ENCODE measurements around the gene STMND1.

- TF ChIP-seq, protein P1, sequence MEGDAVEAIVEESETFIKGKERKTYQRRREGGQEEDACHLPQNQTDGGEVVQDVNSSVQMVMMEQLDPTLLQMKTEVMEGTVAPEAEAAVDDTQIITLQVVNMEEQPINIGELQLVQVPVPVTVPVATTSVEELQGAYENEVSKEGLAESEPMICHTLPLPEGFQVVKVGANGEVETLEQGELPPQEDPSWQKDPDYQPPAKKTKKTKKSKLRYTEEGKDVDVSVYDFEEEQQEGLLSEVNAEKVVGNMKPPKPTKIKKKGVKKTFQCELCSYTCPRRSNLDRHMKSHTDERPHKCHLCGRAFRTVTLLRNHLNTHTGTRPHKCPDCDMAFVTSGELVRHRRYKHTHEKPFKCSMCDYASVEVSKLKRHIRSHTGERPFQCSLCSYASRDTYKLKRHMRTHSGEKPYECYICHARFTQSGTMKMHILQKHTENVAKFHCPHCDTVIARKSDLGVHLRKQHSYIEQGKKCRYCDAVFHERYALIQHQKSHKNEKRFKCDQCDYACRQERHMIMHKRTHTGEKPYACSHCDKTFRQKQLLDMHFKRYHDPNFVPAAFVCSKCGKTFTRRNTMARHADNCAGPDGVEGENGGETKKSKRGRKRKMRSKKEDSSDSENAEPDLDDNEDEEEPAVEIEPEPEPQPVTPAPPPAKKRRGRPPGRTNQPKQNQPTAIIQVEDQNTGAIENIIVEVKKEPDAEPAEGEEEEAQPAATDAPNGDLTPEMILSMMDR (IDR thresholded peaks at IDR 0.05), result no peak
- TF ChIP-seq NFE2L2 (conservative IDR thresholded peaks at IDR 0.05; ENCODE audit: low read length) (no peak), POLR2A (IDR thresholded peaks at IDR 0.05; ENCODE audit: low read length) (no peak), HEYL (CRISPR knock-in tag; IDR thresholded peaks at IDR 0.05) (no peak), RAD21 (conservative IDR thresholded peaks at IDR 0.05 in 1 of 2, IDR thresholded peaks at IDR 0.05 in 1 of 2) (no peak), EP300 (IDR thresholded peaks at IDR 0.05) (no peak), RCOR1 (IDR thresholded peaks at IDR 0.05; ENCODE audit: low read depth, low read length) (no peak)
- TF ChIP-seq, protein P2, sequence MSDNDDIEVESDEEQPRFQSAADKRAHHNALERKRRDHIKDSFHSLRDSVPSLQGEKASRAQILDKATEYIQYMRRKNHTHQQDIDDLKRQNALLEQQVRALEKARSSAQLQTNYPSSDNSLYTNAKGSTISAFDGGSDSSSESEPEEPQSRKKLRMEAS (IDR thresholded peaks at IDR 0.05), result no peak
Observed at GRCh38 chr6:17125407-17125806, 23.6 kb downstream of the STMND1 start.
